SK-N-SH (cell line): ENCODE data around the gene SULT1A3. TPM values are rescaled to one million over a fixed set of nuclear protein-coding genes. Genes with fewer than 3 reads are reported as not detected.

ENCODE experiments used
- CTCF ChIA-PET: fragments of 300-600, 350-600 bp; formaldehyde crosslinking; extraction: SDS; loops from one replicate; lab custom pipeline; 2021; lab: Yijun Ruan, JAX
- POLR2A ChIA-PET: fragments of 350-600 bp; sonication (Branson Sonifier 250); formaldehyde crosslinking; extraction: SDS; loops from one replicate; lab custom pipeline; 2020; ENCODE audit warnings: antibody characterized with exemption, inconsistent platforms; lab: Yijun Ruan, JAX
- DNase-seq: peaks from one replicate; pipeline ENCODE4 v3.0.0; 2012
- H2AFZ ChIP-seq: fragments of 200-600 bp; sonication (generic); 2 replicates; pipeline ENCODE4 v1.8.1; 2016; ENCODE audit warnings: antibody characterized with exemption, mild to moderate bottlenecking, low read depth
- H3F3A ChIP-seq: fragments of 200-600 bp; sonication (generic); replicated peaks from 2 replicates; pipeline ENCODE3; 2016; ENCODE audit warnings: antibody characterized with exemption, mild to moderate bottlenecking; ENCODE audit not compliant: insufficient read depth
- H3K27ac ChIP-seq, 2 experiments: fragments of 200-500 bp in 1 of 2; fragments of 200-600 bp in 1 of 2; sonication (Bioruptor generic) in 1 of 2; sonication (generic), shearing (Covaris generic) in 1 of 2; 2 replicates each; pipeline versions ENCODE4 v1.5.1 to v1.6.1; 2014 to 2016; ENCODE audit warnings: low read depth in 2 of 2, inconsistent platforms in 1 of 2, low read length in 1 of 2, mild to moderate bottlenecking in 1 of 2, mixed read lengths in 1 of 2
- H3K27me3 ChIP-seq: fragments of 200-600 bp; sonication (generic), shearing (Covaris generic); 2 replicates; pipeline ENCODE4 v1.6.1; 2016; ENCODE audit warnings: mixed run types; ENCODE audit not compliant: insufficient read depth
- H3K36me3 ChIP-seq, 2 experiments: fragments of 200-500 bp in 1 of 2; fragments of 200-600 bp in 1 of 2; sonication (Bioruptor generic) in 1 of 2; sonication (generic) in 1 of 2; replicated peaks in 1 of 2; 2 replicates each; pipeline versions ENCODE3 to v1.5.1; 2014 to 2016; ENCODE audit warnings: low read length in 1 of 2, mild to moderate bottlenecking in 1 of 2; ENCODE audit not compliant: insufficient read depth in 2 of 2, control insufficient read depth in 1 of 2
- H3K4me1 ChIP-seq, 2 experiments: fragments of 200-500 bp in 1 of 2; fragments of 200-600 bp in 1 of 2; sonication (Bioruptor generic) in 1 of 2; sonication (generic), shearing (Covaris generic) in 1 of 2; 2 replicates each; pipeline versions ENCODE4 v1.5.1 to v1.6.1; 2014 to 2016; ENCODE audit warnings: low read depth in 1 of 2, low read length in 1 of 2, mixed run types in 1 of 2; ENCODE audit not compliant: insufficient read depth in 2 of 2, control insufficient read depth in 1 of 2
- H3K4me2 ChIP-seq: fragments of 200-600 bp; sonication (generic), shearing (Covaris generic); 2 replicates; pipeline ENCODE4 v1.6.1; 2017; ENCODE audit warnings: mixed run types
- H3K4me3 ChIP-seq, 2 experiments: fragments of 200-500 bp in 1 of 2; fragments of 200-600 bp in 1 of 2; sonication (Bioruptor generic) in 1 of 2; sonication (generic), shearing (Covaris generic) in 1 of 2; 2 replicates each; pipeline versions ENCODE4 v1.5.1 to v1.8.1; 2014 to 2016; ENCODE audit warnings: low read depth in 2 of 2, inconsistent platforms in 1 of 2, low read length in 1 of 2, mild to moderate bottlenecking in 1 of 2, mixed read lengths in 1 of 2, moderate library complexity in 1 of 2
- H3K79me2 ChIP-seq: fragments of 200-600 bp; sonication (generic); 2 replicates; pipeline ENCODE4 v1.8.1; 2017; ENCODE audit warnings: mild to moderate bottlenecking; ENCODE audit not compliant: insufficient read depth
- H3K9ac ChIP-seq: fragments of 200-600 bp; sonication (generic); 2 replicates; pipeline ENCODE4 v1.6.1; 2017; ENCODE audit warnings: mixed run types
- H3K9me2 ChIP-seq: fragments of 200-600 bp; sonication (generic); 2 replicates; pipeline ENCODE4 v1.6.1; 2017; ENCODE audit warnings: mixed run types
- H3K9me3 ChIP-seq: fragments of 200-600 bp; sonication (generic); 2 replicates; pipeline ENCODE4 v1.6.1; 2017; ENCODE audit warnings: mixed run types, mild to moderate bottlenecking, moderate library complexity
- H4K20me1 ChIP-seq: fragments of 200-600 bp; sonication (generic); 2 replicates; pipeline ENCODE4 v1.6.1; 2017; ENCODE audit warnings: mild to moderate bottlenecking, mixed run types; ENCODE audit not compliant: insufficient read depth
- FOSL2 ChIP-seq: IDR thresholded peaks from 2 replicates; pipeline ENCODE4 v1.4.0; 2012; ENCODE audit warnings: low read depth, mild to moderate bottlenecking, moderate library complexity, borderline replicate concordance
- GABPA ChIP-seq: IDR thresholded peaks from 2 replicates; pipeline ENCODE4 v1.4.0; 2012; ENCODE audit warnings: low read depth, mild to moderate bottlenecking
- JUND ChIP-seq: IDR thresholded peaks from 2 replicates; pipeline ENCODE4 v1.4.0; 2012
- NFIC ChIP-seq: IDR thresholded peaks from 2 replicates; pipeline ENCODE4 v1.4.0; 2012; ENCODE audit warnings: borderline replicate concordance
- NRF1 ChIP-seq: IDR thresholded peaks from 2 replicates; pipeline ENCODE4 v1.6.1; 2012; ENCODE audit warnings: low read depth, mild to moderate bottlenecking, low read length
- POLR2AphosphoS5 ChIP-seq: IDR thresholded peaks from 2 replicates; pipeline ENCODE4 v1.6.1; 2012; ENCODE audit warnings: low read depth, low read length
- RCOR1 ChIP-seq: fragments of 150-350 bp; IDR thresholded peaks from 2 replicates; pipeline ENCODE4 v1.6.1; 2017; ENCODE audit warnings: antibody characterized with exemption, low read length
- RXRA ChIP-seq: IDR thresholded peaks from 2 replicates; pipeline ENCODE4 v1.4.0; 2012; ENCODE audit warnings: low read depth, mild to moderate bottlenecking, borderline replicate concordance
- SIN3A ChIP-seq: IDR thresholded peaks from 2 replicates; pipeline ENCODE4 v1.6.1; 2012; ENCODE audit warnings: low read depth, mild to moderate bottlenecking, low read length, moderate library complexity, borderline replicate concordance
- TCF12 ChIP-seq: IDR thresholded peaks from 2 replicates; pipeline ENCODE4 v1.4.0; 2012
- WGBS: methylation state at CpG from one replicate; pipeline ENCODE4 v1.1.6; 2017; ENCODE audit warnings: low lambda C conversion rate; 5-methylcytosine and 5-hydroxymethylcytosine counted together
- polyA plus RNA-seq, 3 experiments: library from polyadenylated mRNA; depleted of rRNA; stranded (reverse); fragments of >200 nt; gene quantifications; 2 replicates each; pipeline ENCODE4 v1.2.3, GENCODE V29; 2012
- TF ChIP-seq, protein P1 (sequence below): IDR thresholded peaks from 2 replicates; pipeline ENCODE4; 2012
- TF ChIP-seq, protein P2 (sequence below): fragments of 200-600 bp; sonication (generic); IDR thresholded peaks from 2 replicates; pipeline ENCODE4 v1.6.1; 2017; ENCODE audit warnings: antibody characterized with exemption, mild to moderate bottlenecking, moderate library complexity
- TF ChIP-seq, protein P3 (sequence below): fragments of 150-350 bp; IDR thresholded peaks from 2 replicates; pipeline ENCODE4 v1.6.1; 2016; ENCODE audit warnings: mild to moderate bottlenecking, low read depth, low read length
- TF ChIP-seq, protein P4 (sequence below): IDR thresholded peaks from 2 replicates; pipeline ENCODE4 v1.6.1; 2012; ENCODE audit warnings: mild to moderate bottlenecking, low read depth, low read length, moderate library complexity
- TF ChIP-seq, protein P5 (sequence below): IDR thresholded peaks from 2 replicates; pipeline ENCODE4 v1.4.0; 2012; ENCODE audit warnings: low read depth, borderline replicate concordance

SULT1A3 gene
- polyA plus RNA-seq, 1 of the 3 experiments (the other 2 are of a cell fraction): 20.4 TPM

DNA sequence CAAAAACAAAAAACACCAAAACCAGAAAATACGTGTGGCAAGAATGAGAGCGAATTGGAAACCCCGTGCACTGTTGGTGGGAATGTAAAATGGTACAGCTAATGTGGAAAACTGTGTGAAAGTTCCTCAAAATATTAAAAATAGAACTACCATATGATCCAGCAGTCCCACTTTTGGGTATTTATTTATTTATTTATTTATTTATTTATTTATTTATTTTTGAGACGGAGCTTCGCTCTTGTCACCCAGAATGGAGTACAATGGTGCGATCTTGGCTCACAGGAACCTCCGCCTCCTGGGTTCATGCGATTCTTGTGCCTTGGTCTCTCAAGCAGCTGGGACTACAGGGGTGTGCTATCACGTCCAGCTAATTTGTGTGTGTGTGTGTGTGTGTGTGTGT lies 46.5 kb upstream of the SULT1A3 start:
- no peaks in the 10 kb centered on the region for H3K36me3 ChIP-seq
- no peaks in the 10 kb centered on the region for H4K20me1 ChIP-seq
- TF ChIP-seq, protein P1, sequence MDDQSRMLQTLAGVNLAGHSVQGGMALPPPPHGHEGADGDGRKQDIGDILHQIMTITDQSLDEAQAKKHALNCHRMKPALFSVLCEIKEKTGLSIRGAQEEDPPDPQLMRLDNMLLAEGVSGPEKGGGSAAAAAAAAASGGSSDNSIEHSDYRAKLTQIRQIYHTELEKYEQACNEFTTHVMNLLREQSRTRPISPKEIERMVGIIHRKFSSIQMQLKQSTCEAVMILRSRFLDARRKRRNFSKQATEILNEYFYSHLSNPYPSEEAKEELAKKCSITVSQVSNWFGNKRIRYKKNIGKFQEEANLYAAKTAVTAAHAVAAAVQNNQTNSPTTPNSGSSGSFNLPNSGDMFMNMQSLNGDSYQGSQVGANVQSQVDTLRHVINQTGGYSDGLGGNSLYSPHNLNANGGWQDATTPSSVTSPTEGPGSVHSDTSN: no peak
- no peak for TF ChIP-seq POLR2AphosphoS5
- TF ChIP-seq, protein P2, sequence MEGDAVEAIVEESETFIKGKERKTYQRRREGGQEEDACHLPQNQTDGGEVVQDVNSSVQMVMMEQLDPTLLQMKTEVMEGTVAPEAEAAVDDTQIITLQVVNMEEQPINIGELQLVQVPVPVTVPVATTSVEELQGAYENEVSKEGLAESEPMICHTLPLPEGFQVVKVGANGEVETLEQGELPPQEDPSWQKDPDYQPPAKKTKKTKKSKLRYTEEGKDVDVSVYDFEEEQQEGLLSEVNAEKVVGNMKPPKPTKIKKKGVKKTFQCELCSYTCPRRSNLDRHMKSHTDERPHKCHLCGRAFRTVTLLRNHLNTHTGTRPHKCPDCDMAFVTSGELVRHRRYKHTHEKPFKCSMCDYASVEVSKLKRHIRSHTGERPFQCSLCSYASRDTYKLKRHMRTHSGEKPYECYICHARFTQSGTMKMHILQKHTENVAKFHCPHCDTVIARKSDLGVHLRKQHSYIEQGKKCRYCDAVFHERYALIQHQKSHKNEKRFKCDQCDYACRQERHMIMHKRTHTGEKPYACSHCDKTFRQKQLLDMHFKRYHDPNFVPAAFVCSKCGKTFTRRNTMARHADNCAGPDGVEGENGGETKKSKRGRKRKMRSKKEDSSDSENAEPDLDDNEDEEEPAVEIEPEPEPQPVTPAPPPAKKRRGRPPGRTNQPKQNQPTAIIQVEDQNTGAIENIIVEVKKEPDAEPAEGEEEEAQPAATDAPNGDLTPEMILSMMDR: no peak
- TF ChIP-seq RXRA: no peak
- TF ChIP-seq JUND: no peak
- no peak for TF ChIP-seq FOSL2
- TF ChIP-seq SIN3A: no peak
- TF ChIP-seq GABPA: no peak
- no peak for TF ChIP-seq TCF12
- TF ChIP-seq, protein P3, sequence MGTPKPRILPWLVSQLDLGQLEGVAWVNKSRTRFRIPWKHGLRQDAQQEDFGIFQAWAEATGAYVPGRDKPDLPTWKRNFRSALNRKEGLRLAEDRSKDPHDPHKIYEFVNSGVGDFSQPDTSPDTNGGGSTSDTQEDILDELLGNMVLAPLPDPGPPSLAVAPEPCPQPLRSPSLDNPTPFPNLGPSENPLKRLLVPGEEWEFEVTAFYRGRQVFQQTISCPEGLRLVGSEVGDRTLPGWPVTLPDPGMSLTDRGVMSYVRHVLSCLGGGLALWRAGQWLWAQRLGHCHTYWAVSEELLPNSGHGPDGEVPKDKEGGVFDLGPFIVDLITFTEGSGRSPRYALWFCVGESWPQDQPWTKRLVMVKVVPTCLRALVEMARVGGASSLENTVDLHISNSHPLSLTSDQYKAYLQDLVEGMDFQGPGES: no peak
- no peak for TF ChIP-seq NFIC
- TF ChIP-seq, protein P4, sequence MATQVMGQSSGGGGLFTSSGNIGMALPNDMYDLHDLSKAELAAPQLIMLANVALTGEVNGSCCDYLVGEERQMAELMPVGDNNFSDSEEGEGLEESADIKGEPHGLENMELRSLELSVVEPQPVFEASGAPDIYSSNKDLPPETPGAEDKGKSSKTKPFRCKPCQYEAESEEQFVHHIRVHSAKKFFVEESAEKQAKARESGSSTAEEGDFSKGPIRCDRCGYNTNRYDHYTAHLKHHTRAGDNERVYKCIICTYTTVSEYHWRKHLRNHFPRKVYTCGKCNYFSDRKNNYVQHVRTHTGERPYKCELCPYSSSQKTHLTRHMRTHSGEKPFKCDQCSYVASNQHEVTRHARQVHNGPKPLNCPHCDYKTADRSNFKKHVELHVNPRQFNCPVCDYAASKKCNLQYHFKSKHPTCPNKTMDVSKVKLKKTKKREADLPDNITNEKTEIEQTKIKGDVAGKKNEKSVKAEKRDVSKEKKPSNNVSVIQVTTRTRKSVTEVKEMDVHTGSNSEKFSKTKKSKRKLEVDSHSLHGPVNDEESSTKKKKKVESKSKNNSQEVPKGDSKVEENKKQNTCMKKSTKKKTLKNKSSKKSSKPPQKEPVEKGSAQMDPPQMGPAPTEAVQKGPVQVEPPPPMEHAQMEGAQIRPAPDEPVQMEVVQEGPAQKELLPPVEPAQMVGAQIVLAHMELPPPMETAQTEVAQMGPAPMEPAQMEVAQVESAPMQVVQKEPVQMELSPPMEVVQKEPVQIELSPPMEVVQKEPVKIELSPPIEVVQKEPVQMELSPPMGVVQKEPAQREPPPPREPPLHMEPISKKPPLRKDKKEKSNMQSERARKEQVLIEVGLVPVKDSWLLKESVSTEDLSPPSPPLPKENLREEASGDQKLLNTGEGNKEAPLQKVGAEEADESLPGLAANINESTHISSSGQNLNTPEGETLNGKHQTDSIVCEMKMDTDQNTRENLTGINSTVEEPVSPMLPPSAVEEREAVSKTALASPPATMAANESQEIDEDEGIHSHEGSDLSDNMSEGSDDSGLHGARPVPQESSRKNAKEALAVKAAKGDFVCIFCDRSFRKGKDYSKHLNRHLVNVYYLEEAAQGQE: no peak
- no peak for TF ChIP-seq RCOR1
- TF ChIP-seq, protein P5, sequence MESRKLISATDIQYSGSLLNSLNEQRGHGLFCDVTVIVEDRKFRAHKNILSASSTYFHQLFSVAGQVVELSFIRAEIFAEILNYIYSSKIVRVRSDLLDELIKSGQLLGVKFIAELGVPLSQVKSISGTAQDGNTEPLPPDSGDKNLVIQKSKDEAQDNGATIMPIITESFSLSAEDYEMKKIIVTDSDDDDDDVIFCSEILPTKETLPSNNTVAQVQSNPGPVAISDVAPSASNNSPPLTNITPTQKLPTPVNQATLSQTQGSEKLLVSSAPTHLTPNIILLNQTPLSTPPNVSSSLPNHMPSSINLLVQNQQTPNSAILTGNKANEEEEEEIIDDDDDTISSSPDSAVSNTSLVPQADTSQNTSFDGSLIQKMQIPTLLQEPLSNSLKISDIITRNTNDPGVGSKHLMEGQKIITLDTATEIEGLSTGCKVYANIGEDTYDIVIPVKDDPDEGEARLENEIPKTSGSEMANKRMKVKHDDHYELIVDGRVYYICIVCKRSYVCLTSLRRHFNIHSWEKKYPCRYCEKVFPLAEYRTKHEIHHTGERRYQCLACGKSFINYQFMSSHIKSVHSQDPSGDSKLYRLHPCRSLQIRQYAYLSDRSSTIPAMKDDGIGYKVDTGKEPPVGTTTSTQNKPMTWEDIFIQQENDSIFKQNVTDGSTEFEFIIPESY: no peak
- no peak for TF ChIP-seq NRF1
- H3K27me3 ChIP-seq: no peaks in the 10 kb centered on the region
- no peak for DNase-seq
- 88% methylated on average over 9 of the region's 9 CpGs for WGBS
- no peak overlapping the region for H3K27ac ChIP-seq
- no peaks in the 10 kb centered on the region for H3K79me2 ChIP-seq
- no peak overlapping the region for H3K4me2 ChIP-seq
- ChIA-PET CTCF (interaction anchor here (1.1 kb wide), 1 partner anchor 61 kb away, joined by 4 read pairs; the partner anchor contains the start of gene TBX6), POLR2A (no interaction called here)
- no peak overlapping the region for H3K4me3 ChIP-seq
- no peaks in the 10 kb centered on the region; the same call in 1 of the 2 replicates for H3K9me3 ChIP-seq
- no peaks in the 10 kb centered on the region for H3K9me2 ChIP-seq
- no peak overlapping the region for H3K9ac ChIP-seq
- H2AFZ ChIP-seq: no peak overlapping the region
- H3F3A ChIP-seq: no peaks in the 10 kb centered on the region
- H3K4me1 ChIP-seq: no peaks in the 10 kb centered on the region
